ENCODE measurements around the gene KIAA0753.

The KIAA0753 gene

GRCh38 chr17:6684881-6685767 is 44.6 kb upstream of the KIAA0753 start:
- no peaks in the 10 kb centered on the region for H3K36me3 ChIP-seq (replicated peaks; ENCODE audit: insufficient read depth, low read length)
- H3K4me3 ChIP-seq (ENCODE audit: low read length): no peak overlapping the region
- no peak overlapping the region for H3K9ac ChIP-seq (ENCODE audit: low read length)
- no peaks in the 10 kb centered on the region for H3F3A ChIP-seq (ENCODE audit: insufficient read depth, low read length)
- H3K27ac ChIP-seq (ENCODE audit: low read length): no peak overlapping the region
- no peaks in the 10 kb centered on the region for H3K9me2 ChIP-seq (replicated peaks; ENCODE audit: insufficient read depth, low read length)
- TF ChIP-seq EZH2phosphoT487 (IDR thresholded peaks at IDR 0.05; ENCODE audit: low read length): no peak
- no peak for TF ChIP-seq EZH2 (optimal IDR thresholded peaks at IDR 0.05; ENCODE audit: low read depth, low read length)
- no peak for TF ChIP-seq CTCF (IDR thresholded peaks at IDR 0.05; ENCODE audit: low read length)
- no peaks in the 10 kb centered on the region for H4K20me1 ChIP-seq (ENCODE audit: insufficient read depth, low read length)
- H3K4me2 ChIP-seq (ENCODE audit: low read depth, low read length): no peak overlapping the region
- no peaks in the 10 kb centered on the region for H3K4me1 ChIP-seq (ENCODE audit: low read length)
- H3K9me3 ChIP-seq (replicated peaks; ENCODE audit: insufficient read depth, low read length): no peaks in the 10 kb centered on the region
- DNase-seq: no peak
- no peak overlapping the region for H2AFZ ChIP-seq (ENCODE audit: low read length)
- peaks cover 48% of the 10 kb centered on the region for H3K27me3 ChIP-seq (replicated peaks; ENCODE audit: insufficient read depth, low read length)
- H3K79me2 ChIP-seq (ENCODE audit: low read length): no peaks in the 10 kb centered on the region

DNA sequence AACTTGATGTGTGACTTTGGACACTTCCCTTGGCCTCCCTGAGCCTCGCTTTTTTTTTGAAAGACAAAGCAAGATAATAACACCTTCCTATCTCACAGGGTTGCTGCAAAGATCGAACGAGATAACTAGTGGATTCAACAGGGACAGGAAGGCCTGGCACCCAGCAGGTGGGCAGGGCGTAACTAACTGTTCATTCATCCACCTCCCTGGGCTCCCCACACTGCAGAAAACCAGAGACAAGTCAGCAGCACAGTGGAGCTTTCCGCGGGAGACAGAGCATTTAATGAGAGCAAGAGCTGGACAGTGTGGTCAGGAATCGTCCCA is 43.9 kb upstream of the KIAA0753 start:
- no peaks in the 10 kb centered on the region for H4K20me1 ChIP-seq (ENCODE audit: insufficient read depth, low read length)
- no peak overlapping the region for H3K4me3 ChIP-seq (ENCODE audit: low read length)
- no peaks in the 10 kb centered on the region for H3K9me2 ChIP-seq (replicated peaks; ENCODE audit: insufficient read depth, low read length)
- H3K9ac ChIP-seq (ENCODE audit: low read length): no peak overlapping the region
- H3K9me3 ChIP-seq (replicated peaks; ENCODE audit: insufficient read depth, low read length): no peaks in the 10 kb centered on the region
- no peak overlapping the region for H3K27ac ChIP-seq (ENCODE audit: low read length)
- H2AFZ ChIP-seq (ENCODE audit: low read length): no peak overlapping the region
- no peaks in the 10 kb centered on the region for H3K79me2 ChIP-seq (ENCODE audit: low read length)
- no peaks in the 10 kb centered on the region for H3F3A ChIP-seq (ENCODE audit: insufficient read depth, low read length)
- H3K27me3 ChIP-seq (replicated peaks; ENCODE audit: insufficient read depth, low read length): peaks cover 42% of the 10 kb centered on the region
- no peak for DNase-seq
- TF ChIP-seq EZH2 (optimal IDR thresholded peaks at IDR 0.05; ENCODE audit: low read depth, low read length) (no peak), CTCF (IDR thresholded peaks at IDR 0.05; ENCODE audit: low read length) (no peak), EZH2phosphoT487 (IDR thresholded peaks at IDR 0.05; ENCODE audit: low read length) (no peak)
- no peaks in the 10 kb centered on the region for H3K36me3 ChIP-seq (replicated peaks; ENCODE audit: insufficient read depth, low read length)
- H3K4me1 ChIP-seq (ENCODE audit: low read length): no peaks in the 10 kb centered on the region
- no peak overlapping the region for H3K4me2 ChIP-seq (ENCODE audit: low read depth, low read length)

- no peaks in the 10 kb centered on the region for H3K79me2 ChIP-seq (ENCODE audit: low read length)
- H3K4me3 ChIP-seq (ENCODE audit: low read length): no peak overlapping the region
- no peak overlapping the region for H3K4me2 ChIP-seq (ENCODE audit: low read depth, low read length)
- no peak overlapping the region for H2AFZ ChIP-seq (ENCODE audit: low read length)
- H3K36me3 ChIP-seq (replicated peaks; ENCODE audit: insufficient read depth, low read length): no peaks in the 10 kb centered on the region
- no peak overlapping the region for H3K9ac ChIP-seq (ENCODE audit: low read length)
- H3K9me3 ChIP-seq (replicated peaks; ENCODE audit: insufficient read depth, low read length): no peaks in the 10 kb centered on the region
- H3F3A ChIP-seq (ENCODE audit: insufficient read depth, low read length): no peaks in the 10 kb centered on the region
- H3K4me1 ChIP-seq (ENCODE audit: low read length): no peaks in the 10 kb centered on the region
- no peak for TF ChIP-seq EZH2phosphoT487 (IDR thresholded peaks at IDR 0.05; ENCODE audit: low read length)
- TF ChIP-seq EZH2 (optimal IDR thresholded peaks at IDR 0.05; ENCODE audit: low read depth, low read length): no peak
- TF ChIP-seq CTCF (IDR thresholded peaks at IDR 0.05; ENCODE audit: low read length): no peak
- H3K27ac ChIP-seq (ENCODE audit: low read length): no peak overlapping the region
- no peaks in the 10 kb centered on the region for H4K20me1 ChIP-seq (ENCODE audit: insufficient read depth, low read length)
- H3K9me2 ChIP-seq (replicated peaks; ENCODE audit: insufficient read depth, low read length): no peaks in the 10 kb centered on the region
- no peak for DNase-seq
- H3K27me3 ChIP-seq (replicated peaks; ENCODE audit: insufficient read depth, low read length): peaks cover 45% of the 10 kb centered on the region
Observed at GRCh38 chr17:6683730-6684459, 43.4 kb upstream of the KIAA0753 start.

All from MM.1S (cell line).